HG03457 (cell line): ENCODE results near the gene SARM1.

Experiments used
- ATAC-seq: cut with Tn5 transposase; IDR thresholded peaks from one replicate; pipeline ENCODE4 v1.9.1; 2021; ENCODE audit warnings: moderate number of reproducible peaks; ENCODE audit not compliant: unreplicated experiment

The SARM1 gene

DNA sequence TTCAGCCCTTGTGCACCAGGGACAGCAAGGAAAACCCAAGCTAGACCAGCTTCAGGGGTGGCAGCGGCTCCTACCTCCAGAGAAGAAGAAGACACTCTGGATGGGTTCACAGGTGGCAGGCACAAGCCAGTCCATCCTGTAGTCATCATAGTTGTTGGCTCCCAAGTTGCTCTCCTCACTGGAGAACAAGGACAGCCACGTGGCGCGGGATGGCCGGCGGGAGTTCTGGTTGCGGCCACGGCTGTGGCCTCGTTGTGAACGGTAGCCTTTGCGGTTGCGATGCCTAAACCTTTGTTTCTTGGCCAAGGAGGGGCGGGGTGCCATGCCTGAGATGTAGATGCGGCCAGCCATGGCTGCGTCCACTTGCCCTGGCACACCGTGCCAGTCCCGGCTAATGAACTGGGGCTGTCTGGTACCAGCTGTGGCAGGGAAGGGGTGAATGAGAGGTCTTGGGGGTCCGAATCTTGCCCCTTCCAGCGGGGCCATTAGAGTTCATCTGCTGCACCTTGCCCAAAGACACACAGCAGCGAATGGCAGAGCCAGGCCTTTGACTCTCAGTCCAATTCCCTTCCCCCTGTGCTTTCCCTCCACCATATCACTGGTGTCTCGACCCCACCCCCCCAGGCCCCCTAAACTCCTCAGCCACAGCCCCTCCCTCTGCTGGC, 3.7 kb upstream of the SARM1 start:
- no peak for ATAC-seq

DNA sequence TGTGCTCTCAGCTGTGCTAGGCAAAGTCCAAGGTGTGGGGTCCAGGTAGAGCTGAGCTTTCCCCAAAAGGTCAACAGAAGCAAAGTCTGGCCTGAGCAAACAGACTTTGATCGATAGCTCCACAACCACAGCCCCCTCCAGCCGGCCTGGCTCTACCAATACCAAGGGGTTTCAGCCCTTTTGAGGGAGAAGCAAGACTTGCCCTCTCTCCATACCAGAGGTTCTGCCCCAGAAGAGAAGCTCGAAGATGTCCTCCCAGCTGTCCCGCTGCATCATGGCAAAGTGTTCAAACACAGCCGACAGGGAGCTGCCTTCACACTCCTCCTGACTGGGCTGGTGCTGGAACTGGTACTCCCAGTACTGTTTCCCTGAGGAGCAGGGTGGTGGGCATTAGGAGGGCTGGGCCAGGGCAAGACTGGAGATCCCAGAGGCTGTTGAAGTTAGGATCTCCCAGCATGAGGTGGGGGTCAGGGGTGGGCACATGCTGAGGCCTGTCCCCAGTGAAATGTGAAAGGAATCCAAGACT, 3.1 kb upstream of the SARM1 start:
- no peak for ATAC-seq

GRCh38 chr17:28368915-28369683, 2.4 kb upstream of the SARM1 start:
- no peak for ATAC-seq

- no peak for ATAC-seq
These were observed 1.8 kb upstream of the SARM1 start for GRCh38 chr17:28369684-28370034.

- no peak for ATAC-seq
These were observed 1.3 kb upstream of the SARM1 start, which contains the start of gene VTN for GRCh38 chr17:28370035-28370743. Gene VTN, minus strand, starts transcription at chr17:28370307. Its CDS starts 104 bp downstream, at chr17:28370203.

DNA sequence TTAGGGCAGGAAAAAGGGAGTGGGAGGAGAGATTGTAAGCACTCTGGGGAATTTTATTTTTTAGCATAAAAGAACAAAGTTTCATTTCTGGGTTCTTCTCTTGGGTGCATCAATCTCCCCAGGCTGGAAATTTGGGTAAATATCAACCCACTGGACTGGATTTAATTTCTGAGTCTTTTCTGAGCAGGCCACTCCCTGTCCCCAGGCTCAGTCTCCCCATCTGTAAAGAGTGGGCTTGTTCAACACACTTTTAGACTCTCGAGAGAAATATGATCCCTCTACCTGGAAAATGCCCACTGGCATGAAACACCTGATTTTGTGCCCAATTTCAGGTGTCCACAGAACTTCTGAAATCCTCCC, 770 bp upstream of the SARM1 start:
- no peak for ATAC-seq

DNA sequence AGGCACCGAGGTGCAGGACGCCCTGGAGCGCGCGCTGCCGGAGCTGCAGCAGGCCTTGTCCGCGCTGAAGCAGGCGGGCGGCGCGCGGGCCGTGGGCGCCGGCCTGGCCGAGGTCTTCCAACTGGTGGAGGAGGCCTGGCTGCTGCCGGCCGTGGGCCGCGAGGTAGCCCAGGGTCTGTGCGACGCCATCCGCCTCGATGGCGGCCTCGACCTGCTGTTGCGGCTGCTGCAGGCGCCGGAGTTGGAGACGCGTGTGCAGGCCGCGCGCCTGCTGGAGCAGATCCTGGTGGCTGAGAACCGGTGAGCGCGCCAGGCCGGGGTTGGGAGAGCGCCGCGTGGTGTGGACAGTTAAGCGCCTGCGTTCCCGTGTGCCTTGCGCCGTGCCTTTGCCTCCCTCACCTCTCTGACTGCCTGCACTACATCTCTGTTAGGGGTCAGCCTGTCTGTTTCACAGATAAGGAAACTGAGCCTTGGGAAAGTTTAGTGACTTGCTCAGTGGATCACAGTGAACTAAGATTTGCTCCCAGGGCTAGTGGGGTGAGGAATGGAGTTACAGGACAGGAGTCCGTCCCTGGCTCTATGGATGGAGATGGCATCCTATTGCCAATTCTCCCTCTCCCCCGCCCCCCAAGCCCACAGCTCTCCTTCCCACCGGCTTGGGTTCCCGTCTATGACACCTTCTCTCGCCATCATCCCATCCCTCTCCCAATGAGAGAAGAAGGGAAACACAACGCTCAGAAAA, 880 bp downstream of the SARM1 start:
- ATAC-seq: no peak

- ATAC-seq: no peak
These were observed 1.4 kb downstream of the SARM1 start for GRCh38 chr17:28372945-28373274.

GRCh38 chr17:28379814-28380801, 8.6 kb downstream of the SARM1 start:
- ATAC-seq: no peak

DNA sequence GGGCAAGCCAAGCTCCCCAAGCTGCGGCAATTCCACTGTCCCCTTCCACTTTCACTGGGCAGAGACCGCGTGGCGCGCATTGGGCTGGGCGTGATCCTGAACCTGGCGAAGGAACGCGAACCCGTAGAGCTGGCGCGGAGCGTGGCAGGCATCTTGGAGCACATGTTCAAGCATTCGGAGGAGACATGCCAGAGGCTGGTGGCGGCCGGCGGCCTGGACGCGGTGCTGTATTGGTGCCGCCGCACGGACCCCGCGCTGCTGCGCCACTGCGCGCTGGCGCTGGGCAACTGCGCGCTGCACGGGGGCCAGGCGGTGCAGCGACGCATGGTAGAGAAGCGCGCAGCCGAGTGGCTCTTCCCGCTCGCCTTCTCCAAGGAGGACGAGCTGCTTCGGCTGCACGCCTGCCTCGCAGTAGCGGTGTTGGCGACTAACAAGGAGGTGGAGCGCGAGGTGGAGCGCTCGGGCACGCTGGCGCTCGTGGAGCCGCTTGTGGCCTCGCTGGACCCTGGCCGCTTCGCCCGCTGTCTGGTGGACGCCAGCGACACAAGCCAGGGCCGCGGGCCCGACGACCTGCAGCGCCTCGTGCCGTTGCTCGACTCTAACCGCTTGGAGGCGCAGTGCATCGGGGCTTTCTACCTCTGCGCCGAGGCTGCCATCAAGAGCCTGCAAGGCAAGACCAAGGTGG, 9.8 kb downstream of the SARM1 start:
- no peak for ATAC-seq

DNA sequence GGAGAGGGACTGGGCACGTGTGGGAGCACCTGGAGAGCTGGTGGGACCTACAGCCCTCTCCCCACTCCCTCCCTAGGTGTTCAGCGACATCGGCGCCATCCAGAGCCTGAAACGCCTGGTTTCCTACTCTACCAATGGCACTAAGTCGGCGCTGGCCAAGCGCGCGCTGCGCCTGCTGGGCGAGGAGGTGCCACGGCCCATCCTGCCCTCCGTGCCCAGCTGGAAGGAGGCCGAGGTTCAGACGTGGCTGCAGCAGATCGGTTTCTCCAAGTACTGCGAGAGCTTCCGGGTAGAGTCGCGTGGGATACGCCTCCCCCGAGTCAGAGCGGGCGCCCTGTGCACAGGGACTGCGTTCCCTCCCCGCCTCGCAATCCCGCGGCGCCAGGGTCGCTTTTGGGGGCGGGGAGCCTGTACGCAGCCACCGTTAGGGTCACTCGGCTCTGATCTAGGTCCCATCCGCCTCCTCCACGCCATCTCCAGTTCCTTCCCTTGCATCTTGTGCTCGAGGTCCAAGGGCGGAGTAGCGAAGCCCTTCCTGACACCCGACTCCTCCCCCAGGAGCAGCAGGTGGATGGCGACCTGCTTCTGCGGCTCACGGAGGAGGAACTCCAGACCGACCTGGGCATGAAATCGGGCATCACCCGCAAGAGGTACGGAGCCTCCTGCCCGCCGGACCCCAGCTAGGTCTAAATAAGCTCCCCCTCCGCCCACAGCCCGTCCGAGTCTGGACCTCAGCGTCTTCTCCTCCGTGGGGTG, 13.0 kb downstream of the SARM1 start:
- ATAC-seq: peak; percentile 51

DNA sequence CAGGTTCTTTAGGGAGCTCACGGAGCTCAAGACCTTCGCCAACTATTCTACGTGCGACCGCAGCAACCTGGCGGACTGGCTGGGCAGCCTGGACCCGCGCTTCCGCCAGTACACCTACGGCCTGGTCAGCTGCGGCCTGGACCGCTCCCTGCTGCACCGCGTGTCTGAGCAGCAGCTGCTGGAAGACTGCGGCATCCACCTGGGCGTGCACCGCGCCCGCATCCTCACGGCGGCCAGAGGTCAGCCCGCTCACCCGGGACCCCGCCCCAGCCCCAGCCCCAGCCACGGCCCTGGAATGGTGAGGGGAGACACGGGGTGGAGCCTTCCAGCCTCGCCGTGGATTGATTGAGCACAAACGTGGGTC, 13.5 kb downstream of the SARM1 start:
- ATAC-seq: no peak

DNA sequence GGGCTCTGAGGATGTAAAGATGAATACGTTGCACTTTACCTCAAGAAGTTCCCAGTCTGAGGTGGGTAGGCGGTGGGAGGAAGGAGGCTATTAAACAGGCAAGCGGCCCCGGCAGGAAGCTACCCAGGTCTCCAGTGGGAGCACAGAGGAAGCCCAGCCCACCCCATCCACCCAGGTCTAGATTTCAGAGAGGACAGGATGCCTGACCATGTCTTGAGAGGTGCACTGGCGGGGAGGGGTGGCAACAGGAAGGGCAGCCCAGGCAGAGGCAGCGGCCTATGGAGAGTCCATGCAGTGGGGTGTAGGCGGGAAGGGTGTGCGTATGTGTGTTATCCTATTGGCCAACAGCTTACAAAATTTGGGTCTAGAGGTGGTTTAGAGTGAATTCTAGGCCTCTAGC, 13.9 kb downstream of the SARM1 start:
- ATAC-seq: no peak

- no peak for ATAC-seq
These were observed 14.9 kb downstream of the SARM1 start for GRCh38 chr17:28386391-28386790.

- ATAC-seq: no peak
These were observed 16.6 kb downstream of the SARM1 start for GRCh38 chr17:28388106-28388505.

DNA sequence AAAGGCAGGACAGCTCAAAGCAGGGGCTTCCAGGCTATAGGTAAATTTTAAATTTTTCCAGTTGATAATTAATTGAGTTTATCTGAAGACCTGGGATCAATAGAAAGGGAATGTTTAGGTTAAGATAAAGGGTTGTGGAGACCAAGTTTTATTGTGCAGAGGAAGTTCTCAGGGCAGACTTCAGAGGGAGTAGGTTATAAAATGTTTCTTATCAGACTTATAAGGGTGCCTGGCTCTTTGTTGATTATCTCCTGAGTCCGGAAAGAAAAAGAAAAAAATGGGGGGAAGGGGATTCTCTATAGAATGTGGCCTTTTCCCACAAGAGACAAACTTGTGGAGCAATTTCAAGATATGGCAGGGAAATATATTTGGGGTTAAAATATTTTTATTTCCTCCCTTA, 18.6 kb downstream of the SARM1 start:
- no peak for ATAC-seq

DNA sequence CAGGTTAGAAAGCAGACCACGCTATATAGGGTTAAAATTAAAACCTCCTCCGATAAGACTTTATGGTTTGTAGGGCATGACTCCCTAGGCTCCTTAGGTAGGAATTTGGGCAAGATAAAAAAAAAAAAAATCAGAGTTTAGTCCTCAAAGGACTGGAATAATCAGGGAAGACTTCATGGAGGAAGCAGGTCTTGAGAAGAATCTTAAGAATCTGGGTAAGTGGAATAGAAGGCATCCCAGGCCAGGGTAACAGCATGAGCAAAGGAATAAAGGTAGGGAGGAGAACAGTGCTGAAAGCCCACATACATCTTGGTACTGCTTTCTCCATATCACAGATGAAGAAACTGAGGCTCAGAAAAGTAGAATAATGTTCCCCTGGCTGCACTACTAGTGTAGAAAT, 19.1 kb downstream of the SARM1 start:
- ATAC-seq: no peak

DNA sequence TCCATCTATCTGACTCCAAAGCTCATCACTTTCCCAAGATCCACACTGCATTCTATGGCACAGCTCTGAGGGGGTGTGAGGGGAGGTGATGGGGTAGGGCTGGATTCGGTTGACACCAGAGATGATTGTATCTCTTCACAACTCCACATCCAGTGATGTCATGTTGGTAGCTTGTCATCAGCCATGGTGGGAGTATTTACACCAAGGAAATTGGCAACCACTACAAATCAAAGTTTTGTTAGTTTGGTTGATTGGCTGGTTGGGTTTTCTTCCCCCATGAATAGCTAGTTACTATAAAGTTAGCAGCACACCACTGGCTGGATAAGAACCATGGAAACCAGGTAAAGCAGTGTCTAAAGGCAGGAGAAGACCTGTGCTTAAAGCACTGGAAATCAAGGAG, 19.5 kb downstream of the SARM1 start:
- no peak for ATAC-seq

GRCh38 chr17:28391401-28391800, 19.9 kb downstream of the SARM1 start:
- ATAC-seq: no peak
